Liver (tissue), 9 donors: Measurements from ENCODE around the gene ZNF574. TPM values are rescaled to one million over a fixed set of nuclear protein-coding genes. Genes with fewer than 3 reads are reported as not detected.

Source experiments
- DNase-seq: peaks from one replicate; pipeline ENCODE4 v3.0.0-alpha.2; 2017; ENCODE audit warnings: low spot score
- H3K27ac ChIP-seq, 2 donors: one replicate each; pipeline ENCODE4 v1.7.0; 2013; ENCODE audit warnings: inconsistent platforms in 2 of 2, low read length in 2 of 2, control low read depth in 1 of 2, low read depth in 1 of 2, mild to moderate bottlenecking in 1 of 2
- H3K27me3 ChIP-seq, 4 donors: one replicate each; pipeline versions ENCODE4 v1.6.1 to v1.7.0; 2013; ENCODE audit warnings: low read length in 3 of 4, inconsistent platforms in 1 of 4, mild to moderate bottlenecking in 1 of 4, moderate library complexity in 1 of 4; ENCODE audit not compliant: control insufficient read depth in 4 of 4, insufficient read depth in 4 of 4
- H3K36me3 ChIP-seq, 4 donors: one replicate each; pipeline versions ENCODE4 v1.6.1 to v1.7.0; 2013; ENCODE audit warnings: low read length in 3 of 4, mild to moderate bottlenecking in 3 of 4, low read depth in 1 of 4, moderate library complexity in 1 of 4; ENCODE audit not compliant: control insufficient read depth in 4 of 4, insufficient read depth in 3 of 4
- H3K4me1 ChIP-seq, 4 donors: one replicate each; pipeline versions ENCODE4 v1.6.1 to v1.7.0; 2013; ENCODE audit warnings: low read length in 3 of 4, mild to moderate bottlenecking in 3 of 4, moderate library complexity in 1 of 4; ENCODE audit not compliant: control insufficient read depth in 4 of 4, insufficient read depth in 4 of 4
- H3K4me3 ChIP-seq, 3 donors: one replicate each; pipeline versions ENCODE4 v1.6.1 to v1.7.0; 2013; ENCODE audit warnings: low read length in 3 of 3, control low read depth in 1 of 3, low read depth in 1 of 3, mild to moderate bottlenecking in 1 of 3
- H3K9ac ChIP-seq, 2 donors: one replicate each; pipeline ENCODE4 v1.7.0; 2013; ENCODE audit warnings: low read length in 2 of 2, mild to moderate bottlenecking in 2 of 2, moderate library complexity in 2 of 2, control low read depth in 1 of 2, low read depth in 1 of 2
- H3K9me3 ChIP-seq, 4 donors: one replicate each; pipeline versions ENCODE4 v1.6.1 to v1.7.0; 2013; ENCODE audit warnings: low read length in 3 of 4; ENCODE audit not compliant: control insufficient read depth in 4 of 4
- EGR1 ChIP-seq, 2 donors: IDR thresholded peaks; 2 replicates each; pipeline ENCODE4 v1.6.1; 2016 to 2018; ENCODE audit warnings: antibody characterized with exemption in 2 of 2, low read depth in 2 of 2
- FOXA1 ChIP-seq: IDR thresholded peaks from 2 replicates; pipeline ENCODE4 v1.6.1; 2016; ENCODE audit warnings: antibody characterized with exemption
- FOXA2 ChIP-seq: IDR thresholded peaks from 2 replicates; pipeline ENCODE4 v1.6.1; 2016; ENCODE audit warnings: antibody characterized with exemption
- GABPA ChIP-seq, 2 donors: IDR thresholded peaks in 1 of 2; conservative IDR thresholded peaks in 1 of 2; 2 replicates each; pipeline ENCODE4 v1.6.1; 2016; ENCODE audit warnings: antibody characterized with exemption in 2 of 2, mild to moderate bottlenecking in 1 of 2, moderate library complexity in 1 of 2
- HNF4G ChIP-seq: IDR thresholded peaks from 2 replicates; pipeline ENCODE4 v1.6.1; 2016; ENCODE audit warnings: antibody characterized with exemption
- JUND ChIP-seq, 2 donors: IDR thresholded peaks; 2 replicates each; pipeline ENCODE4 v1.6.1; 2016; ENCODE audit warnings: antibody characterized with exemption in 2 of 2
- NR2F2 ChIP-seq: IDR thresholded peaks from 2 replicates; pipeline ENCODE4 v1.6.1; 2016; ENCODE audit warnings: antibody characterized with exemption
- SP1 ChIP-seq: IDR thresholded peaks from 2 replicates; pipeline ENCODE4 v1.6.1; 2018; ENCODE audit warnings: antibody characterized with exemption, mild to moderate bottlenecking
- TAF1 ChIP-seq: conservative IDR thresholded peaks from 2 replicates; pipeline ENCODE4 v1.6.1; 2016; ENCODE audit warnings: antibody characterized with exemption, mild to moderate bottlenecking
- YY1 ChIP-seq: IDR thresholded peaks from 2 replicates; pipeline ENCODE4 v1.6.1; 2016; ENCODE audit warnings: antibody characterized with exemption, mild to moderate bottlenecking
- WGBS: extraction: QIAGEN DNeasy Blood & Tissue Kit; methylation state at CpG from one replicate; pipeline ENCODE4 v1.1.7; 2013; 5-methylcytosine and 5-hydroxymethylcytosine counted together
- polyA plus RNA-seq, 2 donors: library from polyadenylated mRNA; stranded (reverse) in 1 of 2; unstranded in 1 of 2; fragments of 200-250 nt in 1 of 2; fragments of >200 nt in 1 of 2; fragmentation: Nextera tagmentation in 1 of 2; extraction: Ambion mirVana in 1 of 2; gene quantifications; one replicate each; pipeline versions ENCODE4 v1.2.1 to v1.2.3, GENCODE V29; 2013 to 2015
- total RNA-seq, 2 donors: library from RNA; depleted of rRNA; stranded (reverse); fragments of >200 nt; gene quantifications; one replicate each; pipeline ENCODE4 v1.2.3, GENCODE V29; 2014
- TF ChIP-seq, protein P1 (sequence below): IDR thresholded peaks from 2 replicates; pipeline ENCODE4 v1.6.1; 2016; ENCODE audit warnings: antibody characterized with exemption
- TF ChIP-seq, protein P2 (sequence below): IDR thresholded peaks from 2 replicates; pipeline ENCODE4 v1.6.1; 2016; ENCODE audit warnings: antibody characterized with exemption, mild to moderate bottlenecking
- donor health status: healthy.
- donor health status: healthy.
- donor health status: healthy.
- donor health status: healthy.
- donor health status: healthy.

ZNF574 gene
- total and polyA plus RNA-seq, 4 donors: 3.3 to 7.4 (median 6.5) TPM

DNA sequence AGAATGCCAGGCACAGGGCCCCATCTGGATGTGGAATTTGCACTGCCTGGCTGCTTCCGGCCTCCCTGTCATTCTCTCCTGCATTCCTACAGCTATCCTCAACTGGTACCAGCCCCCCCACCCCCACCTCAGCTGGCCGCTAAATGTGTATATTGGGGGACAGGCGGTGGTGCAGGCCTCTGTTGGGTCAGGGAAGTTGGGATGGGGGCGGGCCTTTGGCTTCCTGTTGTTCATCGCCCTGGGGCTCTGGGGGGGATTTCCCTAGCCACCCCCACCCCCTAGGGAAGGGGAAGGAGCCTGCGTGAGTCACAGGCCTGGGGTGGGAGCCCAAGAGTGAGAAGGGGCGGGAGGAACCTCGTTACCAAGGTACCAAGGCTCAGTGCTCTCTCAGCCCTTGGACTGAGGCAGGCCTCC lies 45.7 kb downstream of the ZNF574 start (continued):
- TF ChIP-seq, protein P1, sequence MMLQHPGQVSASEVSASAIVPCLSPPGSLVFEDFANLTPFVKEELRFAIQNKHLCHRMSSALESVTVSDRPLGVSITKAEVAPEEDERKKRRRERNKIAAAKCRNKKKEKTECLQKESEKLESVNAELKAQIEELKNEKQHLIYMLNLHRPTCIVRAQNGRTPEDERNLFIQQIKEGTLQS: no peak

DNA sequence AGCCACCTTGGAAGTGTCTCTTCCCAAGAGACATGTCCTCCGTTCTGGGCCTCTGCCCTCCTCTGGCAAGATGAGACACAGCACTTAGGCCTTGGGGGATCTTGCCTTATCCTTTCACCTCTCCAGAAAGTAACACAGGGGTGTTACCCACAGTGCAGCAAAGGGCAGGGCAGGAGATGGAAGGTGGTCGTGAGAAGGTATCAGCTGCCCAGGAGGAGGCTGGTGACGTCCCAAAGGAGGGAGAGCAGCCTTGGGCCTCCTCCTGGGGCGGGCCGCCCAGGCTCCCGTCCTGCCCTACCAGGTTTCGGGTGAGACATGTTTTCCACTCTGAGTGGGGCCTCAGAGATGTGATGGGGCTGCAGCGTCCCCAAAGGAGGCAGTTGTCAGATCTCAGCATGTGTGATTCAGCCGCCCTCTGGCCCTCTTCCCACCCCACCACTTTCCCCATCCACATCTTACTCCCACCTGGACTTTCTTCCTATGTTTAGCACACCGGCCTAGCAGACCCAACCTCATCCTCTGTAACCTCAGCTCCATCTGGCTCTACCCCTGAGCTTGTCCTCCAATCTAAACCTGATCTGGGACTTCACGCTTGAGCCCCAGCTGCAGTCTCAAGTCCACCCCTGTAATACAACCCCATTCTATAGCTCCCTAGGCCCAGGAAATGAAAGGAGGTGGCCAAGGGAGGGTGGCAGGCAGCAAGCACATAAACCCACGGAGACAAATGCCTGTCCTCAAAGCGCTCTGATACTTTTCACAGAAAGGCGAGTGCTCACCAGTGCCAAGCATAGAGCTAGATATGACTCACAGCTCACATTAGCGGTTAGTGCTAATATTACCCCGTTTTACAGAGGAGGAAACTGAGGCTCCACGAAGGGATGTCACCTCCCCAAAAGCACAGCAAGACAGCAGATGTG lies 47.0 kb downstream of the ZNF574 start:
- Histone ChIP-seq H3K4me3 (no peak overlapping the region), H3K9ac (no peak overlapping the region), H3K27me3 (no peaks in the 10 kb centered on the region), H3K4me1 (no peaks in the 10 kb centered on the region), H3K36me3 (no peaks in the 10 kb centered on the region), H3K9me3 (no peaks in the 10 kb centered on the region), H3K27ac (no peak overlapping the region)
- TF ChIP-seq TAF1 (no peak), EGR1 (IDR thresholded peaks at IDR 0.05; ENCODE audit: low read depth in 2 of 2) (no peak), YY1 (no peak)
- TF ChIP-seq, protein P1: no peak
- no peak for DNase-seq
- WGBS: 84% methylated on average over 17 of the region's 17 CpGs

DNA sequence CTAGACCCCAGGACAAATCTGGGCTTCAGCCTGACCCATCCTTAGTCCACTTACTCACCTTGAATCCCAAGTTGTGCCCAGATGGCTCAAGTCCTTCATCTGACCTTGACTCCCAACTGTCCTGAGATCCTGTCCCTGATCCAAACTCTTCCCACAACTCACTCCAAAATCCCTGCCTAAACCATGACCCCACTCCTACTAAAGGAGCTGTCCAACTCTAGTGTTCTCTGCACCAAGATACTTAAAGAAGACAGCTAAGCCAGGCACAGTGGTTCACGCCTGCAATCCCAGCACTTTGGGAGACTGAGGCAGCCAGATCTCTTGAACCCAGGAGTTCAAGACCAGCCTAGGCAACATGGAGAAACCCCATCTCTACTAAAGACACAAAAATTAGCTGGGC lies 47.8 kb downstream of the ZNF574 start:
- TF ChIP-seq, protein P1: no peak
- TF ChIP-seq JUND (IDR thresholded peaks at IDR 0.05) (no peak), SP1 (no peak), NR2F2 (no peak), HNF4G (no peak), FOXA2 (no peak), YY1 (no peak), EGR1 (IDR thresholded peaks at IDR 0.05; ENCODE audit: low read depth in 2 of 2) (no peak), GABPA (IDR thresholded peaks at IDR 0.05 in 1 of 2, conservative IDR thresholded peaks at IDR 0.05 in 1 of 2) (no peak), FOXA1 (no peak), TAF1 (no peak)
- TF ChIP-seq, protein P2, sequence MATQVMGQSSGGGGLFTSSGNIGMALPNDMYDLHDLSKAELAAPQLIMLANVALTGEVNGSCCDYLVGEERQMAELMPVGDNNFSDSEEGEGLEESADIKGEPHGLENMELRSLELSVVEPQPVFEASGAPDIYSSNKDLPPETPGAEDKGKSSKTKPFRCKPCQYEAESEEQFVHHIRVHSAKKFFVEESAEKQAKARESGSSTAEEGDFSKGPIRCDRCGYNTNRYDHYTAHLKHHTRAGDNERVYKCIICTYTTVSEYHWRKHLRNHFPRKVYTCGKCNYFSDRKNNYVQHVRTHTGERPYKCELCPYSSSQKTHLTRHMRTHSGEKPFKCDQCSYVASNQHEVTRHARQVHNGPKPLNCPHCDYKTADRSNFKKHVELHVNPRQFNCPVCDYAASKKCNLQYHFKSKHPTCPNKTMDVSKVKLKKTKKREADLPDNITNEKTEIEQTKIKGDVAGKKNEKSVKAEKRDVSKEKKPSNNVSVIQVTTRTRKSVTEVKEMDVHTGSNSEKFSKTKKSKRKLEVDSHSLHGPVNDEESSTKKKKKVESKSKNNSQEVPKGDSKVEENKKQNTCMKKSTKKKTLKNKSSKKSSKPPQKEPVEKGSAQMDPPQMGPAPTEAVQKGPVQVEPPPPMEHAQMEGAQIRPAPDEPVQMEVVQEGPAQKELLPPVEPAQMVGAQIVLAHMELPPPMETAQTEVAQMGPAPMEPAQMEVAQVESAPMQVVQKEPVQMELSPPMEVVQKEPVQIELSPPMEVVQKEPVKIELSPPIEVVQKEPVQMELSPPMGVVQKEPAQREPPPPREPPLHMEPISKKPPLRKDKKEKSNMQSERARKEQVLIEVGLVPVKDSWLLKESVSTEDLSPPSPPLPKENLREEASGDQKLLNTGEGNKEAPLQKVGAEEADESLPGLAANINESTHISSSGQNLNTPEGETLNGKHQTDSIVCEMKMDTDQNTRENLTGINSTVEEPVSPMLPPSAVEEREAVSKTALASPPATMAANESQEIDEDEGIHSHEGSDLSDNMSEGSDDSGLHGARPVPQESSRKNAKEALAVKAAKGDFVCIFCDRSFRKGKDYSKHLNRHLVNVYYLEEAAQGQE: no peak
- Histone ChIP-seq H3K27ac (no peak overlapping the region), H3K36me3 (no peaks in the 10 kb centered on the region), H3K9ac (no peak overlapping the region), H3K27me3 (no peaks in the 10 kb centered on the region), H3K4me3 (no peak overlapping the region), H3K9me3 (no peaks in the 10 kb centered on the region), H3K4me1 (no peaks in the 10 kb centered on the region)
- 95% methylated on average over 1 of the region's 1 CpG for WGBS
- no peak for DNase-seq
